Neutrophil (primary cell): ENCODE results near the gene TBL3.
A peak's percentile ranks its signal among the peaks of the same experiment; 100 is the strongest.

Source experiments
- H3K27ac ChIP-seq: fragments of 200-600 bp; sonication (generic); 2 replicates; pipeline ENCODE4 v1.5.1; 2016; ENCODE audit warnings: mild to moderate bottlenecking, moderate library complexity
- H3K27me3 ChIP-seq: fragments of 200-600 bp; sonication (generic); 2 replicates; pipeline ENCODE4 v1.6.0; 2016; ENCODE audit warnings: mild to moderate bottlenecking
- H3K36me3 ChIP-seq: fragments of 200-600 bp; sonication (generic); 2 replicates; pipeline ENCODE4 v1.5.1; 2017
- H3K4me1 ChIP-seq, 2 experiments: fragments of 200-600 bp in 1 of 2; sonication (generic) in 1 of 2; 1 replicate in 1 of 2; 2 replicates in 1 of 2; pipeline versions ENCODE4 v1.5.1 to v1.6.1; 2013 to 2016; ENCODE audit warnings: low read depth in 1 of 2, low read length in 1 of 2, mild to moderate bottlenecking in 1 of 2, moderate library complexity in 1 of 2; ENCODE audit not compliant: control insufficient read depth in 1 of 2, insufficient read depth in 1 of 2
- H3K4me3 ChIP-seq, 2 experiments: fragments of 200-600 bp in 1 of 2; sonication (generic) in 1 of 2; 1 replicate in 1 of 2; 2 replicates in 1 of 2; pipeline ENCODE4 v1.5.1; 2013 to 2016; ENCODE audit warnings: low read depth in 1 of 2, low read length in 1 of 2, mild to moderate bottlenecking in 1 of 2, moderate library complexity in 1 of 2
- H3K9me3 ChIP-seq: fragments of 200-600 bp; sonication (generic); 2 replicates; pipeline ENCODE4 v1.5.1; 2016
- TF ChIP-seq, protein P1 (sequence below): fragments of 200-600 bp; sonication (generic); IDR thresholded peaks from 2 replicates; pipeline ENCODE4 v1.5.1; 2016; ENCODE audit warnings: antibody characterized with exemption

The TBL3 gene

DNA sequence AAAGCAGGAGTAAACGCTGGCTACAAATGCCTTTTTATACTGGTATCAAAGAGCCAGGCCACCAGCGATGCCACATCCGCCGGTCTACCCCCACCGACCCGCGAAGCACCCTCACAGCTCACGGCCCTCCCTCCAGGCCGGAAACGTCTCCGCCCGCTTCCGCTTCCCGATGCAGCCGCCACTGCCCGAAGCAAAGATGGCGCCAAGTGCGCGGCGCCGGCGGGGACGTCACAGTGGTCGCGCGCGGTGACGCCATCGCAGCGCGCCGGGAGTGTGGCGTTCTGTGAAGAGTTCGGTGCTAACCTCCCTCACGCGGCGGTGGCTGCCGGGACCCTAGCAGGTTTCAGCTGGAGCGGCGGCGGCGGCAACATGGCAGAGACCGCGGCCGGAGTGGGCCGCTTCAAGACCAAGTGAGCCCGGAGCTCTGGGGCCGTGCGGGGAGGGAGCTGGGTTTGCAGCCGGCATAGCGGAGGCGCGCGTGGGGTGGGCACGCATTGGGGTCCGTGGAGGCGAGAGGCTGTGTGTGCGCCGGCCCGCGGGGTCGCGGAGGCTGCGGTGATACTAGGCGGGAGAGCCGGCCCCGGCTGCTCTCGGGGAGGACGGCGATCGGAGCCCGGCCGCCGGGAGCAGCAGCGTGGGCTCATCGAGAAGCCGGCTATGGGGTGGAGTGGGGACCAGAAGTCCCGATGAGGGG, at the start of gene TBL3:
TSS of gene TBL3 (plus strand) at position 258 of the 694 bp plus-strand sequence. CDS start at position 370, 112 bp downstream.
- no peaks in the 10 kb centered on the region for H3K27me3 ChIP-seq
- H3K4me1 ChIP-seq = peaks cover 19 to 22% of the 10 kb centered on the region in 2 experiments
- H3K9me3 ChIP-seq = no peaks in the 10 kb centered on the region
- H3K36me3 ChIP-seq = peaks cover 27% of the 10 kb centered on the region
- TF ChIP-seq, protein P1, sequence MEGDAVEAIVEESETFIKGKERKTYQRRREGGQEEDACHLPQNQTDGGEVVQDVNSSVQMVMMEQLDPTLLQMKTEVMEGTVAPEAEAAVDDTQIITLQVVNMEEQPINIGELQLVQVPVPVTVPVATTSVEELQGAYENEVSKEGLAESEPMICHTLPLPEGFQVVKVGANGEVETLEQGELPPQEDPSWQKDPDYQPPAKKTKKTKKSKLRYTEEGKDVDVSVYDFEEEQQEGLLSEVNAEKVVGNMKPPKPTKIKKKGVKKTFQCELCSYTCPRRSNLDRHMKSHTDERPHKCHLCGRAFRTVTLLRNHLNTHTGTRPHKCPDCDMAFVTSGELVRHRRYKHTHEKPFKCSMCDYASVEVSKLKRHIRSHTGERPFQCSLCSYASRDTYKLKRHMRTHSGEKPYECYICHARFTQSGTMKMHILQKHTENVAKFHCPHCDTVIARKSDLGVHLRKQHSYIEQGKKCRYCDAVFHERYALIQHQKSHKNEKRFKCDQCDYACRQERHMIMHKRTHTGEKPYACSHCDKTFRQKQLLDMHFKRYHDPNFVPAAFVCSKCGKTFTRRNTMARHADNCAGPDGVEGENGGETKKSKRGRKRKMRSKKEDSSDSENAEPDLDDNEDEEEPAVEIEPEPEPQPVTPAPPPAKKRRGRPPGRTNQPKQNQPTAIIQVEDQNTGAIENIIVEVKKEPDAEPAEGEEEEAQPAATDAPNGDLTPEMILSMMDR = peak; percentile 41
- peak within 1 kb of the TSS; percentile 96 for H3K27ac ChIP-seq
- H3K4me3 ChIP-seq = peak within 1 kb of the TSS; percentile 88 to 99

- Histone ChIP-seq H3K27me3 (peaks cover 77% of the 10 kb centered on the region), H3K4me1 (no peaks in the 10 kb centered on the region), H3K9me3 (no peaks in the 10 kb centered on the region), H3K27ac (no peak overlapping the region), H3K4me3 (no peak overlapping the region), H3K36me3 (no peaks in the 10 kb centered on the region)
- TF ChIP-seq, protein P1 = no peak
Measured at GRCh38 chr16:1922357-1922756, 49.5 kb upstream of the TBL3 start.

- no peaks in the 10 kb centered on the region for H3K36me3 ChIP-seq
- TF ChIP-seq, protein P1 = peak; percentile 11
- H3K9me3 ChIP-seq = no peaks in the 10 kb centered on the region
- H3K4me1 ChIP-seq = no peaks in the 10 kb centered on the region
- H3K4me3 ChIP-seq = no peak overlapping the region
- H3K27ac ChIP-seq = no peak overlapping the region
- H3K27me3 ChIP-seq = peaks cover 66% of the 10 kb centered on the region
Measured at GRCh38 chr16:1923299-1924034, 48.4 kb upstream of the TBL3 start.

- Histone ChIP-seq H3K27ac (no peak overlapping the region), H3K9me3 (no peaks in the 10 kb centered on the region), H3K36me3 (no peaks in the 10 kb centered on the region), H3K27me3 (peaks cover 60% of the 10 kb centered on the region), H3K4me3 (no peak overlapping the region), H3K4me1 (peaks cover under 1 to 6% of the 10 kb centered on the region in 2 experiments)
- TF ChIP-seq, protein P1 = no peak
Measured at GRCh38 chr16:1924095-1924494, 47.8 kb upstream of the TBL3 start.

DNA sequence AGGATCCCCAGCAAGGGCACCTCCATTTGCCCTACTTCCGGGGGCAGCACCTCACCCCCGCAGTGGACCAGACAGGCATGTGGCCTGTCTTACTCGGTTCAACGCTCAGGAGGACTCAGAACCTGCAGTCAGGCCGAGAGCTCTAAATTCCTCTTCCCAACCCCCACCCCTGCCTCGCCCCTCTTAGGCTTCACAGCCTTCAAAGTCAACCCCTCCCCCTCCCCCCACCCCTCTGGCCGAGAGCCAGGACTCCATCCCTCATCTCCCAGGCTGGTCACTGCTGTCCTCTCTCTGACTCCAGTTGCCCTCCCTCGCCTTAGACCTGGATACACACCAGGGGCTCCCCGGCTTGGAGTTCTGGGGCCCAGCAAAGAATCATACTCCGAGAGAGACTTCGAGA, 45.6 kb upstream of the TBL3 start:
- Histone ChIP-seq H3K36me3 (no peaks in the 10 kb centered on the region), H3K4me3 (no peak overlapping the region), H3K27ac (no peak overlapping the region), H3K4me1 (peaks cover 23% of the 10 kb centered on the region in 2 experiments), H3K27me3 (peaks cover 38% of the 10 kb centered on the region), H3K9me3 (no peaks in the 10 kb centered on the region)
- TF ChIP-seq, protein P1 = no peak
